Sigmoid colon (tissue), 7 donors: ENCODE data around the gene DNAAF1. TPM values are rescaled to one million over a fixed set of nuclear protein-coding genes. Genes with fewer than 3 reads are reported as not detected.

Source experiments
- DNase-seq: peaks from one replicate; pipeline ENCODE4 v3.0.0-alpha.2; 2019
- H3K27ac ChIP-seq, 4 donors: fragments of 200-600 bp; sonication (generic); one replicate each; pipeline ENCODE4 v1.5.1; 2016 to 2019; ENCODE audit warnings: mild to moderate bottlenecking in 1 of 4
- H3K27me3 ChIP-seq, 3 donors: fragments of 200-600 bp; sonication (generic); one replicate each; pipeline ENCODE4 v1.5.1; 2019; ENCODE audit warnings: mild to moderate bottlenecking in 1 of 3
- H3K36me3 ChIP-seq, 4 donors: fragments of 200-600 bp; sonication (generic); one replicate each; pipeline ENCODE4 v1.5.1; 2016 to 2019
- H3K4me1 ChIP-seq, 4 donors: fragments of 200-600 bp; sonication (generic); one replicate each; pipeline ENCODE4 v1.5.1; 2017 to 2019
- H3K4me3 ChIP-seq, 4 donors: fragments of 200-600 bp; sonication (generic); one replicate each; pipeline ENCODE4 v1.5.1; 2017 to 2019; ENCODE audit warnings: mild to moderate bottlenecking in 2 of 4, moderate library complexity in 1 of 4
- H3K9me3 ChIP-seq, 4 donors: fragments of 200-600 bp in 3 of 4; sonication (generic) in 3 of 4; one replicate each; pipeline versions ENCODE4 v1.5.1 to v1.6.1; 2013 to 2019
- CTCF ChIP-seq, 4 experiments: fragments of 450-650 bp in 3 of 4; fragments of 200-600 bp in 1 of 4; IDR thresholded peaks; one replicate each; pipeline ENCODE4 v1.5.1; 2016 to 2019; ENCODE audit warnings: antibody characterized with exemption in 4 of 4, mild to moderate bottlenecking in 3 of 4, moderate library complexity in 2 of 4
- EP300 ChIP-seq, 4 donors: sonication (generic); formaldehyde crosslinking; IDR thresholded peaks; one replicate each; pipeline ENCODE4 v1.6.1; 2017; ENCODE audit warnings: antibody characterized with exemption in 4 of 4
- POLR2A ChIP-seq, 2 donors: fragments of 450-650 bp; IDR thresholded peaks; one replicate each; pipeline ENCODE4 v1.6.1; 2016; ENCODE audit warnings: antibody characterized with exemption in 2 of 2, mild to moderate bottlenecking in 2 of 2, moderate library complexity in 2 of 2
- POLR2AphosphoS5 ChIP-seq, 4 donors: sonication (generic); formaldehyde crosslinking; IDR thresholded peaks; one replicate each; pipeline ENCODE4 v1.6.1; 2017; ENCODE audit warnings: antibody characterized with exemption in 4 of 4
- WGBS, 2 donors: extraction: QIAGEN DNeasy Blood & Tissue Kit; methylation state at CpG; one replicate each; pipeline ENCODE4 v1.1.7; 2013; 5-methylcytosine and 5-hydroxymethylcytosine counted together
- intact Hi-C: fragments of 100-400 bp; cut with DNase I; formaldehyde crosslinking; loops from one replicate; pipeline ENCODE4 v1.15.1; 2023
- polyA plus RNA-seq, 3 donors: library from polyadenylated mRNA; stranded (reverse); fragments of 200-250 nt; gene quantifications; one replicate each; pipeline ENCODE4 v1.2.3, GENCODE V29; 2013
- total RNA-seq, 4 donors: library from RNA; depleted of rRNA; stranded (reverse); fragments of >200 nt; gene quantifications; one replicate each; pipeline ENCODE4 v1.1.0, GENCODE V29; 2016
- donor health status: healthy with polysubstance abuse.
- donor health status: Bipolar disorder and iron deficiency.
- donor health status: healthy.

DNAAF1 gene
- total and polyA plus RNA-seq, 7 donors: 0.15 to 0.36 TPM; not detected in 5

GRCh38 chr16:84144209-84144858 lies 774 bp upstream of the DNAAF1 start:
- DNase-seq: no peak
- Histone ChIP-seq H3K27ac (peak overlapping the region; percentile 75 to 85 (median 80)), H3K36me3 (no peaks in the 10 kb centered on the region), H3K4me3 (peak overlapping the region; percentile 97 to 99 (median 98)), H3K27me3 (no peaks in the 10 kb centered on the region), H3K4me1 (peaks cover 0 to 29% (median 17%) of the 10 kb centered on the region in 4 donors), H3K9me3 (no peaks in the 10 kb centered on the region)
- 1% methylated on average over 39 of the region's 39 CpGs for WGBS, 2 donors
- TF ChIP-seq POLR2AphosphoS5 (IDR thresholded peaks at IDR 0.05) (no peak), POLR2A (IDR thresholded peaks at IDR 0.05) (no peak), CTCF (IDR thresholded peaks at IDR 0.05) (no peak), EP300 (IDR thresholded peaks at IDR 0.05) (no peak)
- intact Hi-C loops: loop anchor here (2.0 kb wide), 1 partner anchor 28 kb away; the partner anchor contains the start of gene MBTPS1

GRCh38 chr16:84150926-84151325 lies 5.8 kb downstream of the DNAAF1 start:
- WGBS, 2 donors: 81 to 86% methylated on average over 3 of the region's 3 CpGs
- Histone ChIP-seq H3K27ac (no peak overlapping the region), H3K4me1 (peaks cover 0 to 2% (median 0%) of the 10 kb centered on the region in 4 donors), H3K36me3 (no peaks in the 10 kb centered on the region), H3K4me3 (no peak overlapping the region), H3K9me3 (no peaks in the 10 kb centered on the region), H3K27me3 (no peaks in the 10 kb centered on the region)
- TF ChIP-seq POLR2A (IDR thresholded peaks at IDR 0.05) (no peak), EP300 (IDR thresholded peaks at IDR 0.05) (no peak), POLR2AphosphoS5 (IDR thresholded peaks at IDR 0.05) (no peak), CTCF (IDR thresholded peaks at IDR 0.05) (no peak)
- intact Hi-C loops: no loop called here
- DNase-seq: no peak

- intact Hi-C loops: no loop called here
- Histone ChIP-seq H3K36me3 (no peaks in the 10 kb centered on the region), H3K4me3 (no peak overlapping the region), H3K9me3 (no peaks in the 10 kb centered on the region), H3K27me3 (no peaks in the 10 kb centered on the region), H3K4me1 (no peaks in the 10 kb centered on the region), H3K27ac (no peak overlapping the region)
- DNase-seq: no peak
- no peak for TF ChIP-seq POLR2AphosphoS5 (IDR thresholded peaks at IDR 0.05)
- TF ChIP-seq EP300 (IDR thresholded peaks at IDR 0.05): no peak
- no peak for TF ChIP-seq POLR2A (IDR thresholded peaks at IDR 0.05)
- no peak for TF ChIP-seq CTCF (IDR thresholded peaks at IDR 0.05)
- WGBS, 2 donors: 58 to 73% methylated on average over 8 of the region's 8 CpGs
Measured at GRCh38 chr16:84153660-84154214, 8.6 kb downstream of the DNAAF1 start.

GRCh38 chr16:84155226-84155625 lies 10.1 kb downstream of the DNAAF1 start:
- Histone ChIP-seq H3K4me3 (no peak overlapping the region), H3K27me3 (peaks cover 0 to 5% (median 0%) of the 10 kb centered on the region in 3 donors), H3K27ac (no peak overlapping the region), H3K36me3 (no peaks in the 10 kb centered on the region), H3K9me3 (no peaks in the 10 kb centered on the region), H3K4me1 (no peaks in the 10 kb centered on the region)
- no peak for DNase-seq
- 94 to 96% methylated on average over 4 of the region's 4 CpGs for WGBS, 2 donors
- TF ChIP-seq POLR2A (IDR thresholded peaks at IDR 0.05) (no peak), EP300 (IDR thresholded peaks at IDR 0.05) (no peak), CTCF (IDR thresholded peaks at IDR 0.05) (no peak), POLR2AphosphoS5 (IDR thresholded peaks at IDR 0.05) (no peak)
- intact Hi-C loops: no loop called here
